Endothelial cell of umbilical vein (primary cell): ENCODE results near the gene CD82. TPM values are rescaled to one million over a fixed set of nuclear protein-coding genes. Genes with fewer than 3 reads are reported as not detected.

ENCODE experiments used
- BruUV-seq: library from RNA; stranded (reverse); fragments of 400-500 nt; replicated peaks from 2 replicates; lab custom pipeline; 2021; lab: Mats Ljungman, UMichigan
- CTCF ChIA-PET: fragments of 300-600, 350-600 bp; sonication (Branson Sonifier 250); formaldehyde crosslinking; loops from one replicate; lab custom pipeline; 2021; ENCODE audit warnings: antibody characterized with exemption, inconsistent platforms; lab: Charles Lee
- POLR2A ChIA-PET: fragments of 300-600, 350-600 bp; sonication (Branson Sonifier 250); formaldehyde crosslinking; loops from one replicate; lab custom pipeline; 2021; ENCODE audit warnings: antibody characterized with exemption, inconsistent platforms; lab: Charles Lee
- DNase-seq: peaks from one replicate; pipeline ENCODE4 v3.0.0-alpha.2; 2011; ENCODE audit warnings: low read depth, low spot score
- FAIRE-seq: peaks from 2 replicates; lab custom pipeline; 2011; peaks lifted over from hg19 to GRCh38; lab: Jason Lieb, UNC
- H2AFZ ChIP-seq: 2 replicates; pipeline ENCODE4 v1.6.0; 2012; ENCODE audit warnings: low read depth, low read length, control low read depth, inconsistent platforms
- H3K27ac ChIP-seq: 2 replicates; pipeline ENCODE4 v1.5.1; 2011; ENCODE audit warnings: low read depth, mild to moderate bottlenecking, control low read depth, low read length, moderate library complexity; ENCODE audit not compliant: insufficient read depth
- H3K27me3 ChIP-seq, 2 experiments: 2 replicates each; pipeline versions ENCODE4 v1.6.0 to v1.6.1; 2011; ENCODE audit warnings: low read length in 2 of 2, mixed read lengths in 1 of 2; ENCODE audit not compliant: control insufficient read depth in 2 of 2, insufficient read depth in 2 of 2
- H3K36me3 ChIP-seq, 2 experiments: 2 replicates in 1 of 2; 3 replicates in 1 of 2; pipeline ENCODE4 v1.5.1; 2011; ENCODE audit warnings: low read length in 2 of 2, mild to moderate bottlenecking in 1 of 2, moderate library complexity in 1 of 2; ENCODE audit not compliant: control insufficient read depth in 2 of 2, insufficient read depth in 2 of 2; ENCODE audit errors: extremely low read depth in 1 of 2
- H3K4me1 ChIP-seq: 3 replicates; pipeline ENCODE4 v1.5.1; 2011; ENCODE audit warnings: mild to moderate bottlenecking, low read length; ENCODE audit not compliant: control insufficient read depth, insufficient read depth; ENCODE audit errors: extremely low read depth
- H3K4me2 ChIP-seq: 2 replicates; pipeline ENCODE4 v1.6.1; 2011; ENCODE audit warnings: low read length, control low read depth, mixed read lengths; ENCODE audit not compliant: insufficient read depth
- H3K4me3 ChIP-seq, 3 experiments: fragments of 200-600 bp in 1 of 3; sonication (generic), shearing (Covaris generic) in 1 of 3; replicated peaks in 1 of 3; 2 replicates each; pipeline ENCODE4 v1.5.1; 2011 to 2016; ENCODE audit warnings: control low read depth in 3 of 3, low read length in 3 of 3, mild to moderate bottlenecking in 2 of 3, inconsistent platforms in 1 of 3, low read depth in 1 of 3, moderate library complexity in 1 of 3; ENCODE audit not compliant: insufficient read depth in 1 of 3
- H3K79me2 ChIP-seq: 2 replicates; pipeline ENCODE4 v1.6.0; 2012; ENCODE audit warnings: low read length, inconsistent platforms; ENCODE audit not compliant: control insufficient read depth, insufficient read depth
- H3K9ac ChIP-seq: replicated peaks from 2 replicates; pipeline ENCODE3; 2011; ENCODE audit warnings: low read length, control low read depth; ENCODE audit not compliant: insufficient read depth; ENCODE audit errors: extremely low read depth
- H3K9me1 ChIP-seq: replicated peaks from 3 replicates; pipeline ENCODE4 v1.6.0; 2011; ENCODE audit warnings: mild to moderate bottlenecking, low read length; ENCODE audit not compliant: control insufficient read depth, insufficient read depth; ENCODE audit errors: extremely low read depth
- H3K9me3 ChIP-seq: replicated peaks from 2 replicates; pipeline ENCODE4 v1.5.1; 2012; ENCODE audit warnings: low read length, inconsistent platforms; ENCODE audit not compliant: control insufficient read depth, insufficient read depth
- H4K20me1 ChIP-seq: replicated peaks from 2 replicates; pipeline ENCODE3; 2011; ENCODE audit warnings: mild to moderate bottlenecking, low read length; ENCODE audit not compliant: control insufficient read depth, insufficient read depth; ENCODE audit errors: extremely low read depth
- CTCF ChIP-seq, 2 donors: IDR thresholded peaks; 1 replicate in 1 of 2; 2 replicates in 1 of 2; pipeline ENCODE4 v1.5.1; 2011; ENCODE audit warnings: low read length in 2 of 2, mild to moderate bottlenecking in 2 of 2, moderate library complexity in 2 of 2, control low read depth in 1 of 2, inconsistent platforms in 1 of 2, low read depth in 1 of 2; ENCODE audit not compliant: insufficient read depth in 1 of 2; ENCODE audit errors: extremely low read depth in 1 of 2
- EZH2 ChIP-seq: IDR thresholded peaks from 2 replicates; pipeline ENCODE4 v1.6.1; 2012; ENCODE audit warnings: borderline replicate concordance, low read depth, mild to moderate bottlenecking, moderate library complexity, low read length, inconsistent platforms; ENCODE audit not compliant: severe bottlenecking
- FOS ChIP-seq: IDR thresholded peaks from 2 replicates; pipeline ENCODE4 v1.6.1; 2011; ENCODE audit warnings: mild to moderate bottlenecking, low read length, moderate library complexity, borderline replicate concordance; ENCODE audit not compliant: insufficient read depth
- GATA2 ChIP-seq: IDR thresholded peaks from 2 replicates; pipeline ENCODE4 v1.7.0; 2011; ENCODE audit warnings: low read depth, mild to moderate bottlenecking, moderate library complexity, mixed read lengths, low read length; ENCODE audit not compliant: insufficient read length, insufficient read depth
- JUN ChIP-seq: IDR thresholded peaks from 2 replicates; pipeline ENCODE4 v1.6.1; 2011; ENCODE audit warnings: borderline replicate concordance, low read depth; ENCODE audit not compliant: insufficient read length, insufficient read depth
- MAX ChIP-seq: IDR thresholded peaks from 2 replicates; pipeline ENCODE4 v1.6.1; 2011; ENCODE audit not compliant: insufficient read depth, insufficient read length
- MYC ChIP-seq: IDR thresholded peaks from one replicate; pipeline ENCODE4 v1.6.1; 2011; ENCODE audit warnings: mild to moderate bottlenecking, low read depth, low read length
- POLR2A ChIP-seq: IDR thresholded peaks from 2 replicates; pipeline ENCODE4 v1.6.1; 2012; ENCODE audit warnings: low read depth, mild to moderate bottlenecking, control low read depth, low read length
- POLR2AphosphoS5 ChIP-seq: IDR thresholded peaks from 2 replicates; pipeline ENCODE4 v1.6.1; 2012; ENCODE audit warnings: low read depth, mild to moderate bottlenecking, control low read depth, low read length, moderate library complexity; ENCODE audit not compliant: insufficient read depth
- dilution Hi-C: fragments of 300-500 bp; cut with MboI; formaldehyde crosslinking; loops from one replicate; pipeline ENCODE4 v1.15.0; 2019; ENCODE audit warnings: low sequenced_read_pairs; ENCODE audit not compliant: extremely low pct_ligation_motif_present
- intact Hi-C: fragments of 100-400 bp; cut with micrococcal nuclease; formaldehyde crosslinking; loops from one replicate; pipeline ENCODE4 v1.10.0; 2022
- polyA plus RNA-seq, 4 experiments: library from polyadenylated mRNA; depleted of rRNA in 3 of 4; stranded (reverse) in 3 of 4; unstranded in 1 of 4; fragments of >200 nt; gene quantifications; 2 replicates each; pipeline versions ENCODE4 v1.2.1 to v1.2.3, GENCODE V29; 2011 to 2012; ENCODE audit warnings: missing spikeins in 1 of 4
- total RNA-seq: library from RNA; stranded (reverse); gene quantifications from 2 replicates; pipeline ENCODE4 v1.2.3, GENCODE V29; 2021

The CD82 gene
- total and polyA plus RNA-seq, 2 donors (not counting 3 experiments of a cell fraction or from before 2014, with no cell fraction given): 17.9 to 25.2 TPM

- CTCF ChIA-PET: interaction anchor here (1.2 to 2.7 kb wide), 3 partner anchors 12 to 39 kb away, joined by 3 to 8 read pairs (median 6); partner anchors contain the start of gene CD82
- Histone ChIP-seq H3K27ac (no peak overlapping the region), H2AFZ (no peak overlapping the region), H3K79me2 (no peaks in the 10 kb centered on the region), H3K36me3 (no peaks in the 10 kb centered on the region), H4K20me1 (no peaks in the 10 kb centered on the region), H3K9me1 (no peaks in the 10 kb centered on the region), H3K27me3 (no peaks in the 10 kb centered on the region), H3K9me3 (no peaks in the 10 kb centered on the region), H3K4me3 (no peak overlapping the region), H3K4me1 (no peaks in the 10 kb centered on the region), H3K4me2 (no peak overlapping the region), H3K9ac (no peak overlapping the region)
- intact Hi-C loops: no loop called here
- FAIRE-seq (no peak), DNase-seq (no peak)
- dilution Hi-C loops: no loop called here
- no TSS peak for BruUV-seq
- POLR2A ChIA-PET: no interaction called here
- TF ChIP-seq JUN (no peak), POLR2AphosphoS5 (no peak)
Measured at GRCh38 chr11:44578279-44578678, 12.8 kb downstream of the CD82 start.

- no peaks in the 10 kb centered on the region for H3K9me3 ChIP-seq
- H3K27ac ChIP-seq: no peak overlapping the region
- no peak overlapping the region for H3K4me3 ChIP-seq
- dilution Hi-C loops (no loop called here), intact Hi-C loops (no loop called here)
- no peaks in the 10 kb centered on the region for H3K36me3 ChIP-seq
- no peak overlapping the region for H2AFZ ChIP-seq
- DNase-seq (peak; percentile 28), FAIRE-seq (no peak)
- H3K27me3 ChIP-seq: no peaks in the 10 kb centered on the region
- no peaks in the 10 kb centered on the region for H4K20me1 ChIP-seq
- no peaks in the 10 kb centered on the region for H3K4me1 ChIP-seq
- no TSS peak for BruUV-seq
- no peaks in the 10 kb centered on the region for H3K79me2 ChIP-seq
- no peaks in the 10 kb centered on the region for H3K9me1 ChIP-seq
- POLR2A ChIA-PET: no interaction called here
- no peak overlapping the region for H3K4me2 ChIP-seq
- TF ChIP-seq GATA2: no peak
- no peak for TF ChIP-seq POLR2AphosphoS5
- TF ChIP-seq MYC: no peak
- no peak for TF ChIP-seq FOS
- TF ChIP-seq EZH2: no peak
- no peak for TF ChIP-seq JUN
- TF ChIP-seq CTCF (IDR thresholded peaks at IDR 0.05; ENCODE audit: extremely low read depth in 1 of 2, insufficient read depth in 1 of 2, low read depth in 1 of 2, low read length in 2 of 2): no peak
- no peak for TF ChIP-seq MAX
- no peak for TF ChIP-seq POLR2A
- CTCF ChIA-PET: interaction anchor here (1.8 to 2.7 kb wide), 2 partner anchors 13 to 37 kb away, joined by 6 to 8 read pairs; partner anchors contain the start of gene CD82
- H3K9ac ChIP-seq: no peak overlapping the region
Measured at GRCh38 chr11:44579302-44579761, 13.9 kb downstream of the CD82 start.
